Tibial artery (tissue), 4 donors: ENCODE data around the gene DLX2.

Experiments used
- DNase-seq, 2 donors: peaks; one replicate each; pipeline ENCODE4 v3.0.0-alpha.2; 2019
- H3K27ac ChIP-seq, 2 donors: fragments of 200-600 bp; sonication (generic) in 1 of 2; 1 replicate in 1 of 2; 2 replicates in 1 of 2; pipeline ENCODE4 v1.5.1; 2018 to 2019; ENCODE audit warnings: mild to moderate bottlenecking in 1 of 2
- H3K27me3 ChIP-seq, 2 donors: fragments of 200-600 bp; sonication (generic) in 1 of 2; one replicate each; pipeline versions ENCODE4 v1.5.1 to v1.6.0; 2016 to 2019
- H3K36me3 ChIP-seq, 3 donors: fragments of 200-600 bp; sonication (generic) in 2 of 3; one replicate each; pipeline ENCODE4 v1.5.1; 2016 to 2019; ENCODE audit warnings: mild to moderate bottlenecking in 2 of 3
- H3K4me1 ChIP-seq, 4 donors: fragments of 200-600 bp; sonication (generic) in 2 of 4; 1 replicate in 3 of 4; 2 replicates in 1 of 4; pipeline ENCODE4 v1.5.1; 2016 to 2019
- H3K4me3 ChIP-seq, 2 donors: fragments of 200-600 bp; sonication (generic) in 1 of 2; 1 replicate in 1 of 2; 2 replicates in 1 of 2; pipeline ENCODE4 v1.5.1; 2018 to 2019; ENCODE audit warnings: mild to moderate bottlenecking in 2 of 2
- H3K9me3 ChIP-seq, 3 donors: fragments of 200-600 bp; sonication (generic) in 1 of 3; one replicate each; pipeline ENCODE4 v1.5.1; 2016 to 2019
- intact Hi-C: fragments of 100-400 bp; cut with DNase I; formaldehyde crosslinking; loops from one replicate; pipeline ENCODE4 v1.15.0; 2023; ENCODE audit warnings: low total_unique reads
- TF ChIP-seq, protein P1 (sequence below), 2 experiments: fragments of 200-600 bp in 1 of 2; fragments of 450-650 bp in 1 of 2; IDR thresholded peaks; one replicate each; pipeline ENCODE4 v1.5.1; 2017 to 2019; ENCODE audit warnings: antibody characterized with exemption in 2 of 2, mild to moderate bottlenecking in 1 of 2, moderate library complexity in 1 of 2

The DLX2 gene

DNA sequence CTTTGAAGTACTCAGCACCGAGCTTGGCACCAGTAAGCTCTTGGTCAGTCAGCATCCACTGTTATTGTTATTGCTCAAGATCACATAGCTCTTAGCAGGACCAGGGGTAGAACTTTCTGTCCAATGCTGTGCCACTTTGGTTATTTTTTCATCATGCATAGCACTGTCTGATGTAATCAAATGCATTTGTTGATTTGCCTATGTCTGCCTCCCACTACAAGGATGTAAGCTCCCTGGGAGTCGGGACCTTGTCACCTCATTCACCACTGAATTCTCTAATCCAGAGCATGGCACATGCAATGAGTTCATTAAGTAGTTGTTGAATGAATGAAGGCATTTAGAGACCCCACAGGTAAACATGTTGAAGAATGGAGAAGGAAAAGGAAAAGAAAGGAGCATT, 46.4 kb downstream of the DLX2 start:
- Histone ChIP-seq H3K4me3 (no peak overlapping the region), H3K9me3 (no peaks in the 10 kb centered on the region), H3K27ac (no peak overlapping the region), H3K27me3 (no peaks in the 10 kb centered on the region), H3K4me1 (no peaks in the 10 kb centered on the region), H3K36me3 (no peaks in the 10 kb centered on the region)
- TF ChIP-seq, protein P1, sequence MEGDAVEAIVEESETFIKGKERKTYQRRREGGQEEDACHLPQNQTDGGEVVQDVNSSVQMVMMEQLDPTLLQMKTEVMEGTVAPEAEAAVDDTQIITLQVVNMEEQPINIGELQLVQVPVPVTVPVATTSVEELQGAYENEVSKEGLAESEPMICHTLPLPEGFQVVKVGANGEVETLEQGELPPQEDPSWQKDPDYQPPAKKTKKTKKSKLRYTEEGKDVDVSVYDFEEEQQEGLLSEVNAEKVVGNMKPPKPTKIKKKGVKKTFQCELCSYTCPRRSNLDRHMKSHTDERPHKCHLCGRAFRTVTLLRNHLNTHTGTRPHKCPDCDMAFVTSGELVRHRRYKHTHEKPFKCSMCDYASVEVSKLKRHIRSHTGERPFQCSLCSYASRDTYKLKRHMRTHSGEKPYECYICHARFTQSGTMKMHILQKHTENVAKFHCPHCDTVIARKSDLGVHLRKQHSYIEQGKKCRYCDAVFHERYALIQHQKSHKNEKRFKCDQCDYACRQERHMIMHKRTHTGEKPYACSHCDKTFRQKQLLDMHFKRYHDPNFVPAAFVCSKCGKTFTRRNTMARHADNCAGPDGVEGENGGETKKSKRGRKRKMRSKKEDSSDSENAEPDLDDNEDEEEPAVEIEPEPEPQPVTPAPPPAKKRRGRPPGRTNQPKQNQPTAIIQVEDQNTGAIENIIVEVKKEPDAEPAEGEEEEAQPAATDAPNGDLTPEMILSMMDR (IDR thresholded peaks at IDR 0.05) = no peak
- intact Hi-C loops = no loop called here
- no peak for DNase-seq

DNA sequence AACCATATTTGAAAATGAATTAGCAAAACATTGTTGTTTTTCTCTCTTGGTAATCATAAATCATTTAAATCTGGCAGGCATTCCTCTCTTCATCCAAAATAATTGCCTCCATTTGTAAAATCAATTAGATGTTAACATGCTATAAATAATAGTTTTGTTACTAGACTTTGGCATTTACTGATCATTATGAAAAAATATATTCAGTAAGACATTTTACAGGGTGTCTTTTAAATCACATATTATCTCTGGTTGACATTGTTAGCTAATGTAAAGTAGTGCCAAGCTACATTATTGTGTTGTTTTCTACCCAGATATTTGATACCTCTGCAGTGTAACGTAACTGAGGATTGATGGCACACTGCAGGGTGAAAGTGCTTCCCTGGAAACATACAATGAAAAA, 49.2 kb downstream of the DLX2 start:
- Histone ChIP-seq H3K27me3 (no peaks in the 10 kb centered on the region), H3K4me1 (no peaks in the 10 kb centered on the region), H3K36me3 (no peaks in the 10 kb centered on the region), H3K27ac (no peak overlapping the region), H3K4me3 (no peak overlapping the region), H3K9me3 (no peaks in the 10 kb centered on the region)
- TF ChIP-seq, protein P1 (IDR thresholded peaks at IDR 0.05) = no peak
- DNase-seq = no peak
- intact Hi-C loops = no loop called here

DNA sequence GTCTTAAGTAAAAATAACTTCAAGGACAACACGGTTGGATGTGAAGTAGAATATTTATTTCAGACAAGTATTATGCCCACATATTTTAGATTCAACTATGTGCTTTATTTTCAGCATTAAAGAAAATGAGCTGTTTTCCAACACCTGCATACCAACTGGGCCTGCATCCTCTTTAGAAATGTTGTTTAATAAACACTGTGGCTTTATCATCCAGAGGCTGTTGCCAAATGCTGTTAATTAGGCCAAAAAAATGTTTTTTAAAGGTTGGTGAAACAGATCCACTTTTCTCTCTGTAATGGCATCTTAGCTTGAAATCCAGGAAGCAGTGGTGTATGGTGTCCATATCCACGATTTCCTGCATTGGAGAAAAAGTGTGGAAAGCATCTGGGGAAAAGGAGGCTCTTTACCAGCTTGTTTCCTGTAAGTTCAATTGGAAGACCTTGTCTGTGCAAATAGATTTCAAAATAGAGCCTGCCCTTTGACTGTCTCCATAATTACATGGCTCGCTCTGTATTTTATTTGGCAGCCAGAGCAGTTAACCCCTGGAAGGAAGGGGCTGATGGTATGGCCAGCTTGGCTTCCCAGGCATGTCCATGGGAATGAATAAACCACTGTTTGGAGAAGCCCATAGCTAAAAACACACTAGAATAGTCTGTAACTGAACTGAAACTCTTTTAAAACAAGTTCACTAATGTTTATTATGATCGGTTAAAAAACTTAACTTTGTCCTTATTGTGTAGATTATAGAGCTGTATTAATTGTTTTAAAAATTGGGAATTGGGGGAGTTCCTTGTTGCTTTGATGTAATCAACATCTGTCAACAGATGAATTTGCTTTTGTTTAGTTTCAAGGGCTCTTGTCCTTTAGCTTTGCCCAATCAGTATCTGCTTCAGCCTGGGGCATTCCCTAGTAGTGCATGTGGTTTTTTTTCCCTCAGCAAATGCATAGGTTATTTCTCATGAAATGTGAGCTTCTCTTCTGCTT, 50.4 kb downstream of the DLX2 start:
- Histone ChIP-seq H3K36me3 (no peaks in the 10 kb centered on the region), H3K9me3 (no peaks in the 10 kb centered on the region), H3K27ac (no peak overlapping the region), H3K4me1 (no peaks in the 10 kb centered on the region), H3K4me3 (no peak overlapping the region), H3K27me3 (no peaks in the 10 kb centered on the region)
- TF ChIP-seq, protein P1 (IDR thresholded peaks at IDR 0.05) = no peak
- DNase-seq = no peak
- intact Hi-C loops = no loop called here

DNA sequence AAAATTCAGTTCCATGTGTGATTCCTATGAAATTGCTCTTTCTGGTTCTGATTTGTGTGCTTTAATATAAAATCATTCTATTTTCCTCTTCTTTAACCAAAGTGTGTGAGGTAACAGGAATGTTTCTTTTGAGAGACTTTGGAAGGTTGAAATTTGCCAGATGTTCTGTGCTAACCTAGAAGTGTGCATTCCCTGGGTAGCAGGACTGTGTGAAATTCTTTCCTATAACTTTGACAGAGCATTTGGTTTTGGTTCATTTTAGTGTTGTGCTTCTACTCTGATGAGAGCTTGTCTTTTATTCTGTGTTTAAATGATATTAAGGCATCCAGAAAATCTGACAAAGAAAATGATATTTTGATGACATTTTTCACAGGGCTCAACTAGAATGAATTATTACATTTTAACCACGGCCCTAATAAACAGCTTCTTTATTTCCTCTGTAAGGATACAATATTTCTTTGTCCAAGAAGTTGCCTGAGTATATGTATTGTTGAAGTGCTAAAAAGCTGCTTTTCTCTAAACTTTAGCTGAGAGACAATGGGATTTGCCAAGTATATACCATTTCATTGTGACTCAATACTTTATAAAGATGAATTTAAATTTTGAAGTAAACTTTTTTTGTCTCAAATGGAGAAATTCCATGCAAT, 52.1 kb downstream of the DLX2 start:
- intact Hi-C loops = no loop called here
- TF ChIP-seq, protein P1 (IDR thresholded peaks at IDR 0.05) = no peak
- H3K9me3 ChIP-seq = no peaks in the 10 kb centered on the region
- no peaks in the 10 kb centered on the region for H3K36me3 ChIP-seq
- H3K4me1 ChIP-seq = no peaks in the 10 kb centered on the region
- no peak for DNase-seq
- no peak overlapping the region for H3K27ac ChIP-seq
- H3K4me3 ChIP-seq = no peak overlapping the region
- H3K27me3 ChIP-seq = no peaks in the 10 kb centered on the region

DNA sequence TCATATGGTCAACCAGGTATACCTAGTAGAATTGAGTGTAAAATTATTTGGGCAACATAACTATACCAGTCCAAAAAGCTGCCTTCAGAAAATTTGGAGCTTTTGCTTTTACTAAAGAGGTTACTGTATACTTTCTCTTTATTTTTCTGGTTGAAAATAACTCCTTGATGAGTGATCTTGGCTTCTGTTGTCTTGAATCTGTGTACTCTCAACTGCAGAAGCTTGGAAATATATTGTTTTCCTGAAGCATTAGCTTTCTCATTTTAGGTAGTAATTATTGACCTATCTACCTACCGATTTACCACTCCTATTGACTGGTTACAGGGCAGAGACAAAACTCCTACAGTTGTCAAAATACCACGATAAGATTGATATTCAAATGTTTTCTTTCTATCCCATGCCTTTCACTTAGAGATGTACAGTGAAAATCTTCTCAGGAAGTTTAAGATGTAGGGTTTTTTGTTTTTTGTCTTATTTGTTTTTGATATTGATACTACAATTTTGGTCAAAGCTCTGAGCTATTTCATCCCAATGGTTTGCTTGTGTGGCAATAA, 53.1 kb downstream of the DLX2 start:
- Histone ChIP-seq H3K27me3 (no peaks in the 10 kb centered on the region), H3K4me3 (no peak overlapping the region), H3K36me3 (no peaks in the 10 kb centered on the region), H3K4me1 (no peaks in the 10 kb centered on the region), H3K9me3 (no peaks in the 10 kb centered on the region), H3K27ac (no peak overlapping the region)
- no peak for DNase-seq
- intact Hi-C loops = no loop called here
- TF ChIP-seq, protein P1 (IDR thresholded peaks at IDR 0.05) = no peak
